ENCODE data around the gene URB1.

URB1 gene

GRCh38 chr21:32415451-32416398, 22.9 kb upstream of the URB1 start:
- TF ChIP-seq POLR2A (IDR thresholded peaks at IDR 0.05; ENCODE audit: low read length) (no peak), GATA1 (IDR thresholded peaks at IDR 0.05; ENCODE audit: low read depth, low read length) (no peak)
- no peak for DNase-seq

- TF ChIP-seq GATA1 (IDR thresholded peaks at IDR 0.05; ENCODE audit: low read depth, low read length) (no peak), POLR2A (IDR thresholded peaks at IDR 0.05; ENCODE audit: low read length) (no peak)
- peak; percentile 34 to 41 for DNase-seq
Measured at GRCh38 chr21:32414579-32415358, 22.0 kb upstream of the URB1 start.

- TF ChIP-seq GATA1 (IDR thresholded peaks at IDR 0.05; ENCODE audit: low read depth, low read length) (no peak), POLR2A (IDR thresholded peaks at IDR 0.05; ENCODE audit: low read length) (no peak)
- DNase-seq, result peak in 1 of 2 experiments; percentile 41
Measured at GRCh38 chr21:32413697-32414578, 21.1 kb upstream of the URB1 start.

GRCh38 chr21:32413015-32413504, 20.2 kb upstream of the URB1 start:
- DNase-seq, result peak; percentile 55 to 65
- TF ChIP-seq POLR2A (IDR thresholded peaks at IDR 0.05; ENCODE audit: low read length) (no peak), GATA1 (IDR thresholded peaks at IDR 0.05; ENCODE audit: low read depth, low read length) (no peak)

GRCh38 chr21:32412162-32413014, 19.6 kb upstream of the URB1 start, which contains the start of gene EVA1C:
TSS of gene EVA1C (plus strand) at chr21:32412706. CDS start at chr21:32412854, 148 bp downstream.
- peak; percentile 64 to 75 for DNase-seq
- TF ChIP-seq GATA1 (IDR thresholded peaks at IDR 0.05; ENCODE audit: low read depth, low read length), result no peak
- no peak for TF ChIP-seq POLR2A (IDR thresholded peaks at IDR 0.05; ENCODE audit: low read length)

- TF ChIP-seq GATA1 (IDR thresholded peaks at IDR 0.05; ENCODE audit: low read depth, low read length) (no peak), POLR2A (IDR thresholded peaks at IDR 0.05; ENCODE audit: low read length) (peak; percentile 88)
Measured at GRCh38 chr21:32411350-32412161, 18.7 kb upstream of the URB1 start.

GRCh38 chr21:32410916-32411315, 18.1 kb upstream of the URB1 start:
- no peak for DNase-seq
- no peak for TF ChIP-seq POLR2A (IDR thresholded peaks at IDR 0.05; ENCODE audit: low read length)
- no peak for TF ChIP-seq GATA1 (IDR thresholded peaks at IDR 0.05; ENCODE audit: low read depth, low read length)

More at GRCh38 chr21:32411350-32412161, 18.7 kb upstream of the URB1 start:
- DNase-seq, result peak; percentile 86 to 90

GRCh38 chr21:32410291-32410690, 17.5 kb upstream of the URB1 start:
- TF ChIP-seq GATA1 (IDR thresholded peaks at IDR 0.05; ENCODE audit: low read depth, low read length), result no peak
- TF ChIP-seq POLR2A (IDR thresholded peaks at IDR 0.05; ENCODE audit: low read length), result no peak
- no peak for DNase-seq

- no peak for TF ChIP-seq GATA1 (IDR thresholded peaks at IDR 0.05; ENCODE audit: low read depth, low read length)
- no peak for TF ChIP-seq POLR2A (IDR thresholded peaks at IDR 0.05; ENCODE audit: low read length)
- DNase-seq, result no peak
Measured at GRCh38 chr21:32406405-32406804, 13.6 kb upstream of the URB1 start.

GRCh38 chr21:32403201-32403777, 10.5 kb upstream of the URB1 start:
- peak; percentile 69 to 85 for DNase-seq
- TF ChIP-seq GATA1 (IDR thresholded peaks at IDR 0.05; ENCODE audit: low read depth, low read length), result no peak
- no peak for TF ChIP-seq POLR2A (IDR thresholded peaks at IDR 0.05; ENCODE audit: low read length)

- no peak for DNase-seq
- no peak for TF ChIP-seq POLR2A (IDR thresholded peaks at IDR 0.05; ENCODE audit: low read length)
- no peak for TF ChIP-seq GATA1 (IDR thresholded peaks at IDR 0.05; ENCODE audit: low read depth, low read length)
Measured at GRCh38 chr21:32393677-32394001, 827 bp upstream of the URB1 start.

All from erythroblast (primary cell).